ENCODE measurements around the gene ADAMTSL2.
A peak's percentile ranks its signal among the peaks of the same experiment; 100 is the strongest.

ADAMTSL2 gene

DNA sequence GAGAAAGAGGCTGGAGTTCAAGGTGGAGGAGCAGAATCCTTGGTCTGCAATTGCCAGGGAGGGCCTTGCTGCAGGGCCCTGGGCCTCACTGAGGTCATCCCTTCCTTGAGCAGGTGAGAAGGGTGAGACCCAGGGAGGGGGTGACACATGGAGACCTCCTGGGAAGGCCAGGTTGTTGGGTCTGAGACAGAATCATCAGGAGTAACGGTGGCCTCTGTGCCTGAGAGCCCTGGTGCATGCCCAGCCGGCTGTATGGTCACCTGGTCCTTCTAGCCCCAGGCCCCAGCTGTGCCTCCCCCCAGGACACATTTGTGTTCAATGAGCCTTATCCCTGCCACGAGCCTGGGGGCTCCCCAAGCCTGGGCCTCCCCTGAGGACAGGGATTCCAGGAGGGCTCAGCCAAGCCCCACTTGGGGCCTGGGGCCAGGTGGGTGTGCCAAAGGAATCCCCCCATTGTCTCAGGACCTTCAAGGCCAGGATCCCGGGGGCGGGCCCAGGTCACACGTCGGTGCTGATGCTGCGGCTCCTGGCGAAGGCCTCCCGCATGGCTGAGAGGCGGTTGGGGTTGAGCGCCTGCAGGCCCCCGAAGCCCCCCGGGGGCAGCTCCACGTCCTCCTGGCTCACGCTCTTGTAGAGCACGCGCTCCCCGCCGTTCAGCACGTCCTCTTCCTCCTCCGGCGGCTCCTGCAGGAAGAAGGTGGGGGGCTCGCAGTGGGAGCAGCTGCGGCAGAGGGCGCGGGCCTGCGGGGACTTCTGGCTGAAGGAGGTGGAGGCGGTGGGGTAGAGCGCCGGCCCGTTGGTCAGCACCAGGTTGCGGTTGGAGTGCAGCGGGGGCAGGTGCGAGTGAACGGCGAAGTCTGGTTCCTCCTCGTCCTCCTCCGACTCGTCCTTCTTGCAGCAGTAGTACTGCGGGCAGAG lies 44.3 kb downstream of the ADAMTSL2 start:
- H3K4me3 ChIP-seq (ENCODE audit: low read length), result no peak overlapping the region
- no peak for DNase-seq (ENCODE audit: low read depth, low spot score)

DNA sequence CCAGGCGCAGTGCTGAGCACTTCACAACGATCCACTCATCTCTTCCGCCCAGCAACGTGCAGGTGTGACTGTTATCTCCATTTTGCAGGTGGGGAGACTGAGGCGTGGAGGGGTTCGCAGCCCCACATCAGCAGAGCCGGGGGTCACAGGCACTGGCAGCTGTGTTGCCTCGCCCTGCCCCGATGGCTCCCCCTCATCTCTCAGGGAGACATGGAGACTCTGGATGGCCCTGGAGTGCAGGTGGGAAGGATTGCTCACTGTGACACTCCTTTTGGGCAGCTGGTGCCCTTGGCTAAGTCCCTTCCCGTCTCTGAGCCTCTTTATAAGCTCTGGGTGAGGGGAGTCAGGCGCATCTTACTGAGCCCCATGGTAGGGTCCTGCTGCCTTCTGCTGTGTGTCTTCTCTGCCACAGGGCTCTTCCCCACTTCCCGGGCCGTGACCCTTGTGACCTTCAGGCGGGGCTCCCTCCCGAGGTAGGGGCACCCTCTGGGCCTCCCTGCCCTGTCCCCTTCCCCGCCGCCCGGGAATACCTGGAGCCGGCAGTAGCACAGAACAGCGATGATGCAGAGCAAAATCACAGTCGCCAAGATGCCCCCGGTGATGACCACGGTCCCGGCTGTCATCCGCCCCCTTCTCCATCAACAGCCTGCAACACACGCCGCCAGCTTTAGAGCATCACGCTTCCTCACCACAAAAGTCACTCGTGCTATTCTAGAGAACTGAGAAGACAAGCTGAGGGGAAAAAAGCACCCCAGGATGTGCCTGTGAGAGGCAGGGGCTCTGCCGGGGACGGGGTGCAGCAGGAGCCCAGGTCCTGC lies 45.3 kb downstream of the ADAMTSL2 start:
- no peak overlapping the region for H3K4me3 ChIP-seq (ENCODE audit: low read length)
- no peak for DNase-seq (ENCODE audit: low read depth, low spot score)

DNA sequence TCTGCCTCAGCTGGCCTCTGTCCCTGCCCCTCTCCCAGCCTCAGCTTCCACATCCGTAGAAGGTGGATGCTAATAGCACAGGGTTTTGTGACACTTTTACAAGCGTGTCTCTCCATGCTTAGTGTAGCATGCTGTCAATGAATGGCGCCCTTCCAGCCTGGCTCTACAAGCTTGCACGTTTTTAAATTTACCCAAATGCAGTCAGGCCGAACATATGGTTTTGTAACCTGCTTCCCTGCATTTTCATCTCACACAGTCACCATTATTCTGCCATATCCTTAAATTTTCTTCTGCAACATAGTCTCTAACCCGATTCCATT lies 45.9 kb downstream of the ADAMTSL2 start:
- no peak overlapping the region for H3K4me3 ChIP-seq (ENCODE audit: low read length)
- DNase-seq (ENCODE audit: low read depth, low spot score), result no peak

DNA sequence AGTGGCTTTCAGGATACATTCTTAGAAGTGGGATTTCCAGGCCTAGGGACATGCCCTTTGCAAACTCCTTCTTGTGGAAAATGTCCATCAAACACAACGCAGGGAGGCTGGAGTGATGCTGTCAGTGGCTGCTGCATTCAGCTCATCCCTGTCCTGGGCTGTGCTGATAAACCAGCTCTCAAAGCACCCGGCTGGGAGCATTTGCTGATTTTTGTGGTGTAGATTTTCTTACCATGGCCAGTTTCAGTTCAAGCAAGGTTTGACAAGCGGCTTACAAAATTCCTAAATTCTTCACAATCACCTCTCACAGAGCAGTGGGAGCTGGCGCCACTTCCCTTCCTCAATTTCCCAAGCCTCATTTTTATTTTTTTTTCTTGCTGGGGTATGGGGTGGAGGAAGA lies 46.5 kb downstream of the ADAMTSL2 start:
- no peak for DNase-seq (ENCODE audit: low read depth, low spot score)
- no peak overlapping the region for H3K4me3 ChIP-seq (ENCODE audit: low read length)

DNA sequence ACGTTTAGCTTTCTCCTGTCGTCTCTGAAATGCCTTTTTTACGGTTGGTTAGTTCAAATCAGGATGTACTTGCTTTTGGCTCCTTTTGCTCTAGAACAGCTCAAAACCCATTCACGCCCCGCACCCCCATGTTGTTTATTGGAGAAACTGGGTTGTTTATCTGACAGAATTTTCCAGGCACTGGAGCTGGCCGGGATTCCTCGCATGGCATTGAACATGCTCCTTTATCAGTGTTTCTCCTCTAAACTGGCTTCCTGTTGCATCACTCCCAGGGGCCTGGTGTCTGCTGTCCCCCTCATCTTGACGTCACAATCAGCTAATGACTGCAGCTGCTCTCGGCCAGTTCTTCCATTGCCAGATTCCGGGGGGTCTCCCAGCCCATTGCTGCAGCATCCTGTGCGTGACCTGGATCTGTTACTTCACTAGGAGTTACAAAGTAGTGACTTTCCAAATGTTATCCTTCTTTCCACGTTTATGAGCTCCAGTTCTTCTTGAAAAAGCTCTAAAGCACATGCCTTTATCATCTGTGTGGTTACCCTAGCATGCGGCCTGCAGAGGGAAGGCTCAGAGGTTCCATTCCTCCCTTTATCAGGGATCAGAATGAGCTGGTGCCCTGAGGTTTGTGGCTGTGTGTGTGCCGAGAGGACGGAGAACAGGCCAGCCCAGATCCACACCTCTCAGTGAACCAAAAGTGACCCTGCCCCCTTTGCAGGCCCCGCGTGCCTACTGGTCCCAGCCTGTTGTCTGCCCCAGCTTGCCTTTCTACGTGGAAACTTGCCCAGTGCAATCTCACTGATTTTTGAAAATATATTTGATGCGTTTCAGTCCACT lies 47.2 kb downstream of the ADAMTSL2 start:
- no peak for DNase-seq (ENCODE audit: low read depth, low spot score)
- no peak overlapping the region for H3K4me3 ChIP-seq (ENCODE audit: low read length)

DNA sequence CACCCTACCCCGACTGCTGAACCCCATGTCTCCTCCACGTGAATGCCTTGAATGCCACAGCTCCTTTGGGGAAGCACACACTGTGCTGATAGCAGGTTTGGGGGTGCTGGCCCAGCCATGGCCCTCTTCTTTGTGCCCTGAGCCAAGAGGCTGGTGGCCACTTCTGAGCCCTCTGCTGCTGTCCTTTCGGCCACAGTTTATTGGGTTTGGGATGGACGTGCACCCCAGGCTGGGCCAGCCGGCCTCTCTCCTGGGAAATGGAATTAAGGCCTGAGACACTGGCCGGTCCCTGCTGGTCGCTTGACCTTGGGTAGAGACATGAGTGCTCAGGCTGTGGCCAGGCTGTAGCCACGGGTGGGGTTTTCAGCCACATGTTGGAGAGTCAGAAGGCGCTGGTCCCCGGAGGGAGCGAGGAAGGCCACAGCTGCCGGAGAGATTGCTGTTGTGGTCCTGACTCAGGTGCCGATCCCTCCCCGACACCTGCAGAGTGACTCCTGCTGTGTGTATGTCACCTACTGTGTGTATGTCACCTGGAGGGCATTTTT lies 48.1 kb downstream of the ADAMTSL2 start:
- no peak for DNase-seq (ENCODE audit: low read depth, low spot score)
- H3K4me3 ChIP-seq (ENCODE audit: low read length), result no peak overlapping the region

DNA sequence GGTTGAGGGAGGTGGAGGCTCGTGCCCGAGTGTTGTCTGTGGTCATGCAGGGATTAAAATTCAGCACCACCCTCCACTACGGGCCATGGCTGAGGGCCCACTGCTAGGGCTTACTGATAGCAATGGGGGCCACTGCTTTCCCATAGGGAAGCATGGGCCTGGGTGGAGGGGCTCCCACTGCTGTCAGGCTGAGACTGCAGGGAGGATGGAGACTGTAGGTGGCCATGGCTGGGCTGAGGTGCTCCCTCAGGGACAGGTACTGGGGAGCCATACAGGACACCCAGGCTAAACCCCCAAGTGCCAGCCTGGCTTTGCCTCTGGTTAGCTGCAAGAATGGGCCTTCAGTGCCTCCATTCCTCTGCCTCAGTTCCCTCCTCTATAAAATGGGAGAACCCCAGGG lies 48.6 kb downstream of the ADAMTSL2 start:
- no peak overlapping the region for H3K4me3 ChIP-seq (ENCODE audit: low read length)
- DNase-seq (ENCODE audit: low read depth, low spot score), result no peak

DNA sequence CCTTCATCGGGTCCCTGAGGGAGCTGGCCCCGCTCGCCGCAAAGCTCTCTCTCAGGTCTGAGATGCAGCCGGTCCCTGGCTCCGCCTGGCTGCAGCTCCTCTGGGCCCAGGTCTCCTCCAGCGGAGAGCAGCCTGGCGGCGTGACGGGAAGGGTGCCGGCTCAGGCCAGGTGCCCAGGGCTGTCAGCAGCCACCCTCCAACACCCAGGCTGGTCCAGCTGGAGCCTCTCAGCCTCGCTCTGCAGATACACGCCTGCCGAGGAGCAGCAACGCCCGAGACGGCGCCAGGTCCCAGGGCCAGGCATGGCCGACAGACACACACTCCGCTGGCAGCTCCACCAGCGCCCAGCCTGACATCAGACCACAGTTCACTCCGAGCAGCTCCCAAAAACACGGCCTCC lies 49.1 kb downstream of the ADAMTSL2 start:
- DNase-seq (ENCODE audit: low read depth, low spot score), result no peak
- H3K4me3 ChIP-seq (ENCODE audit: low read length), result no peak overlapping the region

DNA sequence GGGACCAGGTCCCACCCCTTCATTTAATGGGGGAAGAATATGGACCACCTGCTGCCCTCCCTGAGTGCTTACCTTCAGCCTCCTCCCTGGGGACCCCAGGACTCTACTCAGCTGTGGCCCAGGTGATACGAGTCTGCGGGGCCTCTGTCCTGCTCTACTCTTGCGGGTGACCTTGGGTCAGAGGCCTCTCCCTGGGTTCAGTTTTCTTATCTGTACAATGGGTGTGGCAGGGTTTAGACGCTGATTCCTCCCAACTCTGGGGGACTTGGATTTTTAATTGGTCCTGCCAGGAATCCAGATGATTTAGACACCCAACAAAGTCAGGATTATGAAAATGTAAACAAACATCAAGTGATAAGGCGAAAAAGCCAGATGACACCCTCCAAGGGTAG lies 49.7 kb downstream of the ADAMTSL2 start:
- DNase-seq (ENCODE audit: low read depth, low spot score), result no peak
- H3K4me3 ChIP-seq (ENCODE audit: low read length), result no peak overlapping the region

DNA sequence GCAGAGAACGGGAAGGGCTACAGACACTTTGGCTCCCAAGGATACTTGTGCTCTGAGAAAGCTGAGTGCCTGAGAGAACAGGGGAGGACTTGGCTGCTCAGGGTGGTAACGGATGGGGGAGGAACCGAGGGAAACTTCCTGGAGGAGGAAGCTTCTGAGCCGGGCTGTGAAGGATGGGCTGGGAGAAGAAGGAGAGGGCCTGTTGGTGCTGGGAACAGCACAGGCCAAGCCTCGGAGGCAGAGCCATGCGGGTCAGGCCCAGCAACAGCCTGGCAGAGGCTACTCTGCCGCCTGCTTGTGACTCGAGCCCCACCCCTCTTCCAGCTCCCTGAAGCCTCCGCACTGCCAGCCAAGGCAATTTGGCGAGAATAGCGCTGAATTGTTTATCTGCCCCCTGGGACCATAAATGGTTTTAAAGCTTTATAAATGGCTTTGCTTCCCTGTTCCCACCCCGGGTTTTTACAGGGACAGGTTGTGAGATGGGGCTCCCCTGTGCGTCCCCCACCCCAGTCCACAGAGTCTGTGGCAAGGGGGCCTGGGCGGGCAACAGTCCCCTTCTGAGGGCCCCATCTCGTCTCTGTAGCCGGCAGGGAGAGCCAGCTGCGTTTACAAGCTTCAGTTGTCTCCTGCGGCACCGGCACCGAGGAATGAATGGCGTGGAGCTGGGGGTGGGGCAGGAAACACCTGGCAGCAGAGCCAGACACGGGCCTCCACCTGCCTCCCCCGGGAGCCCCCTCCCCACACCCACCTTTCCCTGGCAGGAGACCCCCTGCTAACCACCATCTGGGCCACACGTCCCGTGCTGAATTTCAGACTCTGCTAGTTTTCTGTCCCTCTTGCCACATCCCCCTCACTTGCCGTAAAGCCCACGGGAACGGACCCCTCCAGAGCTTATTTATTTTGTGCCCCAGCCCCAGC lies 50.3 kb downstream of the ADAMTSL2 start:
- no peak overlapping the region; the same call in none of the 2 replicates for H3K4me3 ChIP-seq (ENCODE audit: low read length)
- peak; percentile 73 for DNase-seq (ENCODE audit: low read depth, low spot score)

DNA sequence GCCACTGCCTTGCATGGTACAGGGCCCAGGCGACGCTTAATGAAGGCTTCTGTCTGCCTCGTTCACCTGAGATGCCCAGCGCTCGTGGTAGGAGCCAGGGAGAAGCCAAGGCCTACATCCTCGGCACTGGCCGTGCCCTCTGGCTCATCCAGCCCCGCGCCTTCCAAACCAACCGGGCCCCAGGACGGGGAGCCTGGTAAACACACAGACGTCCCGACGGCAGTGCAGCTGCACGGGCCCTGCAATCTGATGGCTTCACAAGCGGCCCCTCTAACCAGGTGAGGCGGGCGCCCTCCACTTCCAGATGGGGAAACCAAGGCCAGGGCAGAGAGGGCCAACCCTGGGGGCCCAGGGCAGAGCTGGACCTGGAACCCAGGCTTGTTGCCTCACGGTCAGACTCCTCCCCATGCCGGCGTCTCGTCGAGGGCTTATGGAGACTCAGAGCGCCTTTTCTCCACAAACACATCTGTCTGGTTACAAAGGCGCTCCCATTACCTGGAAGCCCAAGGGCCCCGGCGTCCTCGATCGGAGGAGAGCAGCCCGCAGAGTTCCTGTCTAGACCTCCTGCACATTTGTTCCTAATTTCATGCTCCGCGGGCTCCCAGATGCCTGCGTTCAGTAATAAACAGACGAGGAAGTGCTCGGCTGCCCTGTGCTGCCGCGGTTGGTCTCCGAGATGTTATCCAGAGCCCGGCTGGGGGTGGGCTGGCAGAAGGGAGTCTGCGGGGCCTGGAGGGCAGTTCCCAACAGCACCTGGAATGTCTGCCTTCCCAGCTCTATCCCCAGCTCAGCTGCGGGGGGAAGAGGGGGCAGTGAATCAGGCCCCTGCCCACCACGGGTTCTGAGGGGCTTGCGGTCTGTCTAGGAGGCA lies 51.2 kb downstream of the ADAMTSL2 start:
- no peak for DNase-seq (ENCODE audit: low read depth, low spot score)
- H3K4me3 ChIP-seq (ENCODE audit: low read length), result no peak overlapping the region

DNA sequence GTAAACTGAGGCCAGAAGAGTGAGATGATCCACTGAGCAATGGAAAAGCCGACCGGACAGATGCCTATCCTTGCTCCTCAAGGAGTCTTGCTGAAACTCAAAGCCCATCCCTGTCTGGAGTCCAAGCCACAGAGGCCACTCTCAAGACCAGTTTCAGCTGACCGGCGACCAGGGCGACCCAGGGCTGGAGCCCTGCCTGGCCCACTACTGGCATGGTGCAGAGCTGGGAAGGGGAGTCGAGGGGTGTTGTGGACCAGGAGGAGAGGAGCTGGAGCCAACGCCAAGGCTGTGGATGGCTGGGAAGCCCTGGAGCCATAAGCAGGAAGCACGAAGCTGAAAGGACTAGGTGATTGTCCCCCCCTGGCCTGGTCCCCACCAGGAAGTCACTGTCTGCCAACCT lies 52.5 kb downstream of the ADAMTSL2 start:
- no peak for DNase-seq (ENCODE audit: low read depth, low spot score)
- no peak overlapping the region for H3K4me3 ChIP-seq (ENCODE audit: low read length)

DNA sequence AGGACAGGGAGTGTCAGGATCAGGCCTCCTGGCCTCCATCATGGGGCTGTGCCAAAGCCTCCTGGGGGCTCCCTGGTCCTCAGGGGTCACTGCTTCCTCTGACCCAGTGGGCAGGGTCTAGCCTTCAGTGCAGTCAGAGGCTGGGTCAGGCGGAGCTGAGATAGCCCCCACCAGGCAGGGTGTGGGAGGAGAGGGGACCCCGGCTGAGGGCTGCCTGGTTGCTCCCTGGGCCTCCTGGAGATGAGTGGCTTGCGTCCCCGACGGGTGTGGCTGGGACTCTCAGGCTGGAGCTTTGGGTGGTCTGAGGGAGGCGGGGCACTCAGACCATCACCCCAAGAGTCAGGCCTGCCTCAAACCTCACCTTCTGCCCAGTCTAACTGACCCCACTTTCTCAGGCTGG lies 53.0 kb downstream of the ADAMTSL2 start:
- no peak for DNase-seq (ENCODE audit: low read depth, low spot score)
- no peak overlapping the region for H3K4me3 ChIP-seq (ENCODE audit: low read length)

DNA sequence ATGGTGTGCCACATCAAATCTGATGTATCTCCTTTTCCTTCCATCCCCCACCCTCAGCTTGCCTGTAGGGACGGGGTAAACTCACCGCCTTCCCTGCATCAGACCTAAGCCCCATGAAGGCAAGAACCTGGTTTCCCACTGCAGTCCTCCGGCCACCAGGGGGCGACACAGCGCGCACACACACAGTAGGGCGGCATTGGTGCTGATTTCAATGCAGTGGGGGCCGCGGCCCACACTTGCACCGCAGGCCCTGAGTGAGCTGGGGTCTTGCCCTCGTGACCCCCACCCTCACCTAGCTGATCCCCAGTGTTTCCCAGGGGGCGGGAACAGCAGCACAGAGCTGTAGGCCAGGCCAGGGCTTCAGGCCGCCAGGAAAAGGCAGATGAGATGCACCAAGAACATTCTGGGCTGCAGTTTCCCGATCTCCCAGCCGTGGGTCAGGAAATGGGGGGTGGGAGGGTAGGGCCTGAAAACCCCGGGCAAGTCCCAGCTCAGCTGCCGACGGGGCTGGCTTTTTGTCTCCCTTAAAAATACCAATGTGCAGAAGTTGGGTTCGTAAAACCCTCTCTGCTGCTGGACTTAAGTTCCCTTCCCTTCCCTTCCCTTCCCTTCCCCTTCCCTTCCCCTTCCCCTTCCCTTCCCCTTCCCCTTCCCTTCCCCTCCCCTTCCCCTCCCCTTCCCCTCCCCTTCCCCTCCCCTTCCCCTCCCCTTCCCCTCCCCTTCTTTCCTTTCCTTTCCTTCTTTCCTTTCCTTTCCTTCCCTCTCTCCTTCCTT lies 55.1 kb downstream of the ADAMTSL2 start:
- DNase-seq (ENCODE audit: low read depth, low spot score), result no peak
- no peak overlapping the region for H3K4me3 ChIP-seq (ENCODE audit: low read length)

DNA sequence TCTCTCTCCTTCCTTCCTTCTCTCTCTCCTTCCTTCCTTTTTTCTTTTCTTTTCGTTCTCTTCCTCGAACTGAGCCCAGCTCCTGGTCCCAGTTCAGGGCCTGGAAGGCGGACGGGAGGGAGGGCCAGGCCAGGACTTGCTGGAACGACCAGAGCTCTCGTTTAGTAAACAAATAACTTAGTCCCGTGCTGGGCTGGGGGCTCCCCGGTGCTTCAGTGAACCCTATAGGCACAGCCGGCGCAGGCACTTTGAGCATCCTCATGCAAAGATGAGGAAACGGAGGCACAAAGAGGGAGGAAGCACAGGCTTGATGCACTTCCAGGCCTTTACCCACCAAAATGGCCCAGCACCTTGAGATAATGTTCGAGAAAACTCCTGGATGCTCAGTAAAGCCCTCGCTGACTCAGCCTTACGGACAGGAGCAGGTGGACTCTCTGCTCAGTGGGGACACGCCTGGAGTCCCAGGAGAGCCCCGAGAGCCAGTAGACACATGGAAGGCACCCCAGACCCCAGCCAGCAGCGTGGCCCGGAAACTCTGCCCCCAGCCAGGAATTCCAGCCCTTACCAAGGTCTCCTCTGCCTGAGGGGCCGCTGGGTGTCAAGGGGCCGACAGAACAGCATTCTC lies 55.8 kb downstream of the ADAMTSL2 start:
- no peak overlapping the region for H3K4me3 ChIP-seq (ENCODE audit: low read length)
- no peak for DNase-seq (ENCODE audit: low read depth, low spot score)

DNA sequence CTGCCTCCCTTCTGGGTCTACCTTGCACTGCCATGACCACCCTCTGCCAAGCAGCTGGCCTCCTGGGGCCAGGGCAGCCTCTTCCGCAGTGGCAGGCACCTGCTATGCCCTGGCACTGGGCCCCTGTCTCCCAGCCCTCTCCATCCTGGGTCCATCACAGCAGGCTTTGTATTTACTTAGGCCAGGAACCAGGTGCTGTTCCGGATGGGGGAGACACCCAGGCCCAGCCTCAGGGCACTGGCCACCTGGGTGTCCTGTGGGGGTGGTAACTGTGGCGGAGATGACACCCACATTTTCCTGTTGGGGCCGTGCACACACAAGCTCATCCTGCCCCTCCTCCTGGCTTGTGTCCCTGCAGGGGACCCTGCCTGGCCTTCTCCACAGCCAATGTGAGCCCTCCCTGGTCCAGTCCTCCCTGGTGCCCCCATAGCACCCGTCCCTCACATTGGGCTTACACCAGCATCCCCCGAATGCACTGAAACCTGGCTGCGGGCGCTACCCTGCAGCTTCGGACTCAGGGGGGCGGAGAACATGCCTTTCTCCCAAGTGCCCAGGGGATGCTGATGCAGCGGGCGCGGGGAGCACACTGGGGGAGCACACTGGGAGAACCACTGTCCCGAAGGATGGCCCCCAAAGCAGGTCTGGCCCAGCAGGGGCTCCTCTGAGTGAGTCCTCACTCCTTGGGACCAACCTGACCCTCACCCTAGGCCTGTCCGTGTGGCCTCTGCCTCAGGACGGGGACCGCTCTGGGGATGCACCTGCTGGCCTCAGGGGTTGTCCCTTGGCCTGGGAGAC lies 56.8 kb downstream of the ADAMTSL2 start:
- DNase-seq (ENCODE audit: low read depth, low spot score), result no peak
- H3K4me3 ChIP-seq (ENCODE audit: low read length), result no peak overlapping the region

Data from Jurkat, Clone E6-1 (cell line).